Calu3 (cell line): ENCODE results near the gene PANX1. TPM values are rescaled to one million over a fixed set of nuclear protein-coding genes. Genes with fewer than 3 reads are reported as not detected.

ENCODE experiments used
- BruUV-seq: library from RNA; stranded (reverse); fragments of 400-500 nt; replicated peaks from 2 replicates; lab custom pipeline; 2021; lab: Mats Ljungman, UMichigan
- CTCF ChIA-PET: fragments of 300-600 bp; sonication (Branson Sonifier 250); formaldehyde crosslinking; loops from one replicate; lab custom pipeline; 2022; ENCODE audit warnings: antibody characterized with exemption; lab: Charles Lee
- DNase-seq: peaks from one replicate; pipeline ENCODE4 v3.0.0; 2022
- H3K27ac Mint-ChIP-seq: one replicate; pipeline ENCODE4 v1.8.0; 2022; ENCODE audit warnings: mixed read lengths; ENCODE audit not compliant: unreplicated experiment
- H3K27me3 Mint-ChIP-seq: one replicate; pipeline ENCODE4 v1.8.0; 2022; ENCODE audit warnings: mixed read lengths; ENCODE audit not compliant: unreplicated experiment
- H3K36me3 Mint-ChIP-seq: one replicate; pipeline ENCODE4 v1.8.0; 2022; ENCODE audit warnings: mild to moderate bottlenecking, moderate library complexity, mixed read lengths; ENCODE audit not compliant: insufficient read depth, unreplicated experiment
- H3K4me1 Mint-ChIP-seq: one replicate; pipeline ENCODE4 v1.8.0; 2022; ENCODE audit warnings: mild to moderate bottlenecking, low read depth, mixed read lengths; ENCODE audit not compliant: unreplicated experiment
- H3K4me3 Mint-ChIP-seq: one replicate; pipeline ENCODE4 v1.8.0; 2022; ENCODE audit warnings: mild to moderate bottlenecking, low read depth, moderate library complexity, mixed read lengths; ENCODE audit not compliant: unreplicated experiment
- H3K9me3 Mint-ChIP-seq: one replicate; pipeline ENCODE4 v1.8.0; 2022; ENCODE audit warnings: low read depth, mixed read lengths; ENCODE audit not compliant: unreplicated experiment
- CTCF ChIP-seq: fragments of 200-600 bp; IDR thresholded peaks from one replicate; pipeline ENCODE4 v1.8.0; 2022; ENCODE audit warnings: antibody characterized with exemption; ENCODE audit not compliant: unreplicated experiment
- intact Hi-C: fragments of 100-400 bp; cut with micrococcal nuclease; formaldehyde crosslinking; loops from one replicate; pipeline ENCODE4 v1.10.0; 2022; ENCODE audit not compliant: unreplicated experiment
- total RNA-seq: library from RNA; stranded (reverse); gene quantifications from 2 replicates; pipeline ENCODE4 v1.2.3, GENCODE V29; 2022

Gene PANX1
- total RNA-seq, 1 experiment from 2014 or later: 20.2 TPM

- CTCF ChIA-PET: no interaction called here
Observed at GRCh38 chr11:94132152-94132558, 3.5 kb downstream of the PANX1 start.

GRCh38 chr11:94132823-94133408, 4.3 kb downstream of the PANX1 start:
- intact Hi-C loops: no loop called here
- no TSS peak for BruUV-seq
- no peak for TF ChIP-seq CTCF
- no peak overlapping the region for H3K4me3 Mint-ChIP-seq
- no peak overlapping the region for H3K27ac Mint-ChIP-seq
- no peak for DNase-seq
- no peaks in the 10 kb centered on the region for H3K27me3 Mint-ChIP-seq
- no peaks in the 10 kb centered on the region for H3K36me3 Mint-ChIP-seq
- H3K4me1 Mint-ChIP-seq: peaks cover 34% of the 10 kb centered on the region
- CTCF ChIA-PET: no interaction called here
- H3K9me3 Mint-ChIP-seq: no peaks in the 10 kb centered on the region

More at GRCh38 chr11:94132152-94132558, 3.5 kb downstream of the PANX1 start:
- Mint-ChIP-seq H3K27me3 (no peaks in the 10 kb centered on the region), H3K27ac (no peak overlapping the region), H3K36me3 (peaks cover 3% of the 10 kb centered on the region), H3K9me3 (no peaks in the 10 kb centered on the region), H3K4me3 (no peak overlapping the region), H3K4me1 (peaks cover 42% of the 10 kb centered on the region)
- BruUV-seq: no TSS peak
- intact Hi-C loops: no loop called here
- no peak for TF ChIP-seq CTCF
- DNase-seq: no peak

- H3K27me3 Mint-ChIP-seq: no peaks in the 10 kb centered on the region
- no peak overlapping the region for H3K27ac Mint-ChIP-seq
- TF ChIP-seq CTCF: no peak
- no peaks in the 10 kb centered on the region for H3K9me3 Mint-ChIP-seq
- no TSS peak for BruUV-seq
- intact Hi-C loops: no loop called here
- H3K4me1 Mint-ChIP-seq: peaks cover 30% of the 10 kb centered on the region
- no peak overlapping the region for H3K4me3 Mint-ChIP-seq
- H3K36me3 Mint-ChIP-seq: no peaks in the 10 kb centered on the region
- CTCF ChIA-PET: no interaction called here
- DNase-seq: no peak
Observed at GRCh38 chr11:94133752-94134151, 5.1 kb downstream of the PANX1 start.

- no TSS peak for BruUV-seq
- no peak overlapping the region for H3K27ac Mint-ChIP-seq
- no peaks in the 10 kb centered on the region for H3K27me3 Mint-ChIP-seq
- CTCF ChIA-PET: interaction anchor here (0.5 to 1.6 kb wide), 3 partner anchors 17 to 240 kb away, joined by 3 to 4 read pairs (median 3); no protein-coding TSS in a partner anchor
- DNase-seq: no peak
- no peak overlapping the region for H3K4me3 Mint-ChIP-seq
- no peak for TF ChIP-seq CTCF
- H3K4me1 Mint-ChIP-seq: peaks cover 30% of the 10 kb centered on the region
- intact Hi-C loops: no loop called here
- H3K9me3 Mint-ChIP-seq: no peaks in the 10 kb centered on the region
- H3K36me3 Mint-ChIP-seq: no peaks in the 10 kb centered on the region
Observed at GRCh38 chr11:94134651-94135512, 6.2 kb downstream of the PANX1 start.
